SK-N-SH (cell line): Measurements from ENCODE around the gene LUC7L2. TPM values are rescaled to one million over a fixed set of nuclear protein-coding genes. Genes with fewer than 3 reads are reported as not detected.

ENCODE experiments used
- CTCF ChIA-PET: fragments of 300-600, 350-600 bp; formaldehyde crosslinking; extraction: SDS; loops from one replicate; lab custom pipeline; 2021; lab: Yijun Ruan, JAX
- POLR2A ChIA-PET: fragments of 350-600 bp; sonication (Branson Sonifier 250); formaldehyde crosslinking; extraction: SDS; loops from one replicate; lab custom pipeline; 2020; ENCODE audit warnings: antibody characterized with exemption, inconsistent platforms; lab: Yijun Ruan, JAX
- DNase-seq: peaks from one replicate; pipeline ENCODE4 v3.0.0; 2012
- H2AFZ ChIP-seq: fragments of 200-600 bp; sonication (generic); 2 replicates; pipeline ENCODE4 v1.8.1; 2016; ENCODE audit warnings: antibody characterized with exemption, mild to moderate bottlenecking, low read depth
- H3F3A ChIP-seq: fragments of 200-600 bp; sonication (generic); replicated peaks from 2 replicates; pipeline ENCODE3; 2016; ENCODE audit warnings: antibody characterized with exemption, mild to moderate bottlenecking; ENCODE audit not compliant: insufficient read depth
- H3K27ac ChIP-seq, 2 experiments: fragments of 200-500 bp in 1 of 2; fragments of 200-600 bp in 1 of 2; sonication (Bioruptor generic) in 1 of 2; sonication (generic), shearing (Covaris generic) in 1 of 2; 2 replicates each; pipeline versions ENCODE4 v1.5.1 to v1.6.1; 2014 to 2016; ENCODE audit warnings: low read depth in 2 of 2, inconsistent platforms in 1 of 2, low read length in 1 of 2, mild to moderate bottlenecking in 1 of 2, mixed read lengths in 1 of 2
- H3K27me3 ChIP-seq: fragments of 200-600 bp; sonication (generic), shearing (Covaris generic); 2 replicates; pipeline ENCODE4 v1.6.1; 2016; ENCODE audit warnings: mixed run types; ENCODE audit not compliant: insufficient read depth
- H3K36me3 ChIP-seq, 2 experiments: fragments of 200-500 bp in 1 of 2; fragments of 200-600 bp in 1 of 2; sonication (Bioruptor generic) in 1 of 2; sonication (generic) in 1 of 2; replicated peaks in 1 of 2; 2 replicates each; pipeline versions ENCODE3 to v1.5.1; 2014 to 2016; ENCODE audit warnings: low read length in 1 of 2, mild to moderate bottlenecking in 1 of 2; ENCODE audit not compliant: insufficient read depth in 2 of 2, control insufficient read depth in 1 of 2
- H3K4me1 ChIP-seq, 2 experiments: fragments of 200-500 bp in 1 of 2; fragments of 200-600 bp in 1 of 2; sonication (Bioruptor generic) in 1 of 2; sonication (generic), shearing (Covaris generic) in 1 of 2; 2 replicates each; pipeline versions ENCODE4 v1.5.1 to v1.6.1; 2014 to 2016; ENCODE audit warnings: low read depth in 1 of 2, low read length in 1 of 2, mixed run types in 1 of 2; ENCODE audit not compliant: insufficient read depth in 2 of 2, control insufficient read depth in 1 of 2
- H3K4me2 ChIP-seq: fragments of 200-600 bp; sonication (generic), shearing (Covaris generic); 2 replicates; pipeline ENCODE4 v1.6.1; 2017; ENCODE audit warnings: mixed run types
- H3K4me3 ChIP-seq, 2 experiments: fragments of 200-500 bp in 1 of 2; fragments of 200-600 bp in 1 of 2; sonication (Bioruptor generic) in 1 of 2; sonication (generic), shearing (Covaris generic) in 1 of 2; 2 replicates each; pipeline versions ENCODE4 v1.5.1 to v1.8.1; 2014 to 2016; ENCODE audit warnings: low read depth in 2 of 2, inconsistent platforms in 1 of 2, low read length in 1 of 2, mild to moderate bottlenecking in 1 of 2, mixed read lengths in 1 of 2, moderate library complexity in 1 of 2
- H3K79me2 ChIP-seq: fragments of 200-600 bp; sonication (generic); 2 replicates; pipeline ENCODE4 v1.8.1; 2017; ENCODE audit warnings: mild to moderate bottlenecking; ENCODE audit not compliant: insufficient read depth
- H3K9ac ChIP-seq: fragments of 200-600 bp; sonication (generic); 2 replicates; pipeline ENCODE4 v1.6.1; 2017; ENCODE audit warnings: mixed run types
- H3K9me2 ChIP-seq: fragments of 200-600 bp; sonication (generic); 2 replicates; pipeline ENCODE4 v1.6.1; 2017; ENCODE audit warnings: mixed run types
- H3K9me3 ChIP-seq: fragments of 200-600 bp; sonication (generic); 2 replicates; pipeline ENCODE4 v1.6.1; 2017; ENCODE audit warnings: mixed run types, mild to moderate bottlenecking, moderate library complexity
- H4K20me1 ChIP-seq: fragments of 200-600 bp; sonication (generic); 2 replicates; pipeline ENCODE4 v1.6.1; 2017; ENCODE audit warnings: mild to moderate bottlenecking, mixed run types; ENCODE audit not compliant: insufficient read depth
- CHD2 ChIP-seq: fragments of 150-350 bp; IDR thresholded peaks from 2 replicates; pipeline ENCODE4 v1.6.1; 2018; ENCODE audit warnings: low read length; ENCODE audit not compliant: partially characterized antibody
- ELF1 ChIP-seq: IDR thresholded peaks from 2 replicates; pipeline ENCODE4 v1.4.0; 2012
- EZH2phosphoT487 ChIP-seq: fragments of 200-600 bp; sonication (generic); IDR thresholded peaks from 2 replicates; pipeline ENCODE4 v1.6.1; 2017; ENCODE audit warnings: low read depth, mixed run types, mild to moderate bottlenecking, antibody characterized with exemption, moderate library complexity, borderline replicate concordance
- FOSL2 ChIP-seq: IDR thresholded peaks from 2 replicates; pipeline ENCODE4 v1.4.0; 2012; ENCODE audit warnings: low read depth, mild to moderate bottlenecking, moderate library complexity, borderline replicate concordance
- FOXJ3 ChIP-seq: sonication (generic); formaldehyde crosslinking; IDR thresholded peaks from 2 replicates; pipeline ENCODE4 v1.5.1; 2020; ENCODE audit warnings: mild to moderate bottlenecking, missing genetic modification reagents
- GATA2 ChIP-seq: sonication (generic); formaldehyde crosslinking; IDR thresholded peaks from 2 replicates; pipeline ENCODE4 v1.5.0; 2020; ENCODE audit warnings: mild to moderate bottlenecking, missing genetic modification reagents
- MXI1 ChIP-seq: IDR thresholded peaks from 2 replicates; pipeline ENCODE4 v1.6.1; 2012; ENCODE audit warnings: mild to moderate bottlenecking, low read depth, low read length, improper control_type of control experiment
- NFIC ChIP-seq: IDR thresholded peaks from 2 replicates; pipeline ENCODE4 v1.4.0; 2012; ENCODE audit warnings: borderline replicate concordance
- RAD21 ChIP-seq: IDR thresholded peaks from 2 replicates; pipeline ENCODE4 v1.6.1; 2012; ENCODE audit warnings: mild to moderate bottlenecking, low read length
- RCOR1 ChIP-seq: fragments of 150-350 bp; IDR thresholded peaks from 2 replicates; pipeline ENCODE4 v1.6.1; 2017; ENCODE audit warnings: antibody characterized with exemption, low read length
- RFX5 ChIP-seq: IDR thresholded peaks from 2 replicates; pipeline ENCODE4 v1.6.1; 2012; ENCODE audit warnings: mild to moderate bottlenecking, improper control_type of control experiment, low read length
- TCF12 ChIP-seq: IDR thresholded peaks from 2 replicates; pipeline ENCODE4 v1.4.0; 2012
- USF1 ChIP-seq: IDR thresholded peaks from 2 replicates; pipeline ENCODE4 v1.4.0; 2012; ENCODE audit warnings: low read depth, borderline replicate concordance
- WGBS: methylation state at CpG from one replicate; pipeline ENCODE4 v1.1.6; 2017; ENCODE audit warnings: low lambda C conversion rate; 5-methylcytosine and 5-hydroxymethylcytosine counted together
- polyA plus RNA-seq, 3 experiments: library from polyadenylated mRNA; depleted of rRNA; stranded (reverse); fragments of >200 nt; gene quantifications; 2 replicates each; pipeline ENCODE4 v1.2.3, GENCODE V29; 2012
- TF ChIP-seq, protein P1 (sequence below): IDR thresholded peaks from 2 replicates; pipeline ENCODE4; 2012

LUC7L2 gene
- polyA plus RNA-seq, 1 of the 3 experiments (the other 2 are of a cell fraction) = 45.7 TPM

DNA sequence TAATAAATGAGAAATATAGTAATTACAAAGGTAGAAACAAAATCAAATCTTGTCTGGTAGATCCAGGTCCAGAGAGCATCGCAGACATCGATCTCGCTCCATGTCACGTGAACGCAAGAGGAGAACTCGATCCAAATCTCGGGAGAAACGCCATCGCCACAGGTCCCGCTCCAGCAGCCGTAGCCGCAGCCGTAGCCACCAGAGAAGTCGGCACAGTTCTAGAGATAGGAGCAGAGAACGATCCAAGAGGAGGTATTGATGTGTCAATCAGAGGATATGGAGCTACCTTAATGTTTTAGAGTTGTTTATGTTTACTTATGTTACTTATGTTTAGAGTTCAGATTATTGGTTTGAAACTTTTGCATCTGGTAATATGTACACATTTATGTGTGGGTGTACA lies 57.8 kb downstream of the LUC7L2 start:
- CTCF ChIA-PET = interaction anchor here (1.9 kb wide), 1 partner anchor 9 kb away, joined by 4 read pairs; no protein-coding TSS in a partner anchor
- no peak for TF ChIP-seq RAD21
- TF ChIP-seq ELF1 = no peak
- no peak for TF ChIP-seq CHD2
- no peak for TF ChIP-seq EZH2phosphoT487
- no peak for TF ChIP-seq RFX5
- no peak for TF ChIP-seq NFIC
- no peak overlapping the region for H3K27ac ChIP-seq
- no peak overlapping the region for H3K4me2 ChIP-seq
- WGBS = 99% methylated on average over 15 of the region's 15 CpGs
- H3K9ac ChIP-seq = no peak overlapping the region
- DNase-seq = no peak
- H2AFZ ChIP-seq = no peak overlapping the region
- H4K20me1 ChIP-seq = peaks cover 14% of the 10 kb centered on the region
- peaks cover 38% of the 10 kb centered on the region for H3F3A ChIP-seq
- H3K4me3 ChIP-seq = no peak overlapping the region
- no peaks in the 10 kb centered on the region for H3K27me3 ChIP-seq
- H3K9me3 ChIP-seq = no peaks in the 10 kb centered on the region
- peaks cover 0 to 12% of the 10 kb centered on the region in 2 experiments; a peak in 2 of 4 replicates for H3K4me1 ChIP-seq
- H3K79me2 ChIP-seq = peaks cover 61% of the 10 kb centered on the region
- POLR2A ChIA-PET = no interaction called here
- peaks cover 71 to 95% of the 10 kb centered on the region in 2 experiments for H3K36me3 ChIP-seq
- H3K9me2 ChIP-seq = no peaks in the 10 kb centered on the region

- no peaks in the 10 kb centered on the region for H3K9me3 ChIP-seq
- CTCF ChIA-PET = interaction anchor here (1.2 to 2.0 kb wide), 4 partner anchors 13 to 81 kb away, joined by 4 to 7 read pairs (median 4); no protein-coding TSS in a partner anchor
- peaks cover 0 to 14% of the 10 kb centered on the region in 2 experiments; a peak in 2 of 4 replicates for H3K4me1 ChIP-seq
- WGBS = 94% methylated on average over 1 of the region's 1 CpG
- H3K9ac ChIP-seq = no peak overlapping the region
- H3K36me3 ChIP-seq = peaks cover 62 to 84% of the 10 kb centered on the region in 2 experiments
- DNase-seq = no peak
- no peak overlapping the region for H3K4me3 ChIP-seq
- peaks cover 37% of the 10 kb centered on the region for H3F3A ChIP-seq
- no peaks in the 10 kb centered on the region for H3K27me3 ChIP-seq
- POLR2A ChIA-PET = interaction anchor here (1.2 to 1.8 kb wide), 2 partner anchors 61 to 62 kb away, joined by 3 to 8 read pairs; partner anchors contain the start of genes KLRG2 and LUC7L2
- TF ChIP-seq FOSL2 (no peak), FOXJ3 (CRISPR knock-in tag) (no peak)
- TF ChIP-seq, protein P1, sequence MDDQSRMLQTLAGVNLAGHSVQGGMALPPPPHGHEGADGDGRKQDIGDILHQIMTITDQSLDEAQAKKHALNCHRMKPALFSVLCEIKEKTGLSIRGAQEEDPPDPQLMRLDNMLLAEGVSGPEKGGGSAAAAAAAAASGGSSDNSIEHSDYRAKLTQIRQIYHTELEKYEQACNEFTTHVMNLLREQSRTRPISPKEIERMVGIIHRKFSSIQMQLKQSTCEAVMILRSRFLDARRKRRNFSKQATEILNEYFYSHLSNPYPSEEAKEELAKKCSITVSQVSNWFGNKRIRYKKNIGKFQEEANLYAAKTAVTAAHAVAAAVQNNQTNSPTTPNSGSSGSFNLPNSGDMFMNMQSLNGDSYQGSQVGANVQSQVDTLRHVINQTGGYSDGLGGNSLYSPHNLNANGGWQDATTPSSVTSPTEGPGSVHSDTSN = no peak
- H4K20me1 ChIP-seq = peaks cover 18% of the 10 kb centered on the region
- no peaks in the 10 kb centered on the region for H3K9me2 ChIP-seq
- peaks cover 49% of the 10 kb centered on the region; the same call in 1 of the 2 replicates for H3K79me2 ChIP-seq
- no peak overlapping the region for H3K4me2 ChIP-seq
- peak overlapping the region in 1 of 2 experiments; percentile 66; a peak in 2 of 4 replicates for H3K27ac ChIP-seq
- H2AFZ ChIP-seq = no peak overlapping the region
Measured at GRCh38 chr7:139421123-139421522, 61.4 kb downstream of the LUC7L2 start.

- H4K20me1 ChIP-seq = peaks cover 18% of the 10 kb centered on the region
- 76% methylated on average over 7 of the region's 7 CpGs for WGBS
Measured at GRCh38 chr7:139422126-139422525, 62.4 kb downstream of the LUC7L2 start.

More at GRCh38 chr7:139422126-139422525, 62.4 kb downstream of the LUC7L2 start:
- TF ChIP-seq CHD2 = peak; percentile 27
- peak; percentile 37; the same call in 1 of the 2 replicates for TF ChIP-seq USF1
- peak; percentile 40; the same call in 1 of the 2 replicates for TF ChIP-seq RCOR1
- TF ChIP-seq TCF12 = peak; percentile 22; the same call in 1 of the 2 replicates
- TF ChIP-seq RFX5 = no peak
- peak; percentile 23; the same call in 1 of the 2 replicates for TF ChIP-seq MXI1
- TF ChIP-seq FOXJ3 (CRISPR knock-in tag) = 0 out of 2 replicates have a peak, but pooled peaks have one; percentile 38
- no peak for TF ChIP-seq FOSL2
- TF ChIP-seq EZH2phosphoT487 = no peak
- peak; percentile 87 for TF ChIP-seq GATA2 (CRISPR knock-in tag)
- H3K4me3 ChIP-seq = no peak overlapping the region
- H3K9ac ChIP-seq = no peak overlapping the region
- ChIA-PET POLR2A (interaction anchor here (1.0 to 1.8 kb wide), 3 partner anchors 9 to 62 kb away, joined by 3 to 8 read pairs (median 3); partner anchors contain the start of genes KLRG2 and LUC7L2), CTCF (interaction anchor here (0.7 to 2.0 kb wide), 9 partner anchors 10 to 581 kb away, joined by 3 to 8 read pairs (median 4); no protein-coding TSS in a partner anchor)
- H3K27me3 ChIP-seq = no peaks in the 10 kb centered on the region
- peak overlapping the region; percentile 7 to 66 for H3K27ac ChIP-seq
- H2AFZ ChIP-seq = no peak overlapping the region
- H3K4me1 ChIP-seq = peaks cover 0 to 14% of the 10 kb centered on the region in 2 experiments; a peak in 2 of 4 replicates
- peaks cover 33% of the 10 kb centered on the region for H3F3A ChIP-seq
- H3K36me3 ChIP-seq = peaks cover 53 to 82% of the 10 kb centered on the region in 2 experiments
- no peaks in the 10 kb centered on the region for H3K9me2 ChIP-seq
- peak; percentile 77 for DNase-seq
- H3K9me3 ChIP-seq = no peaks in the 10 kb centered on the region
- no peak overlapping the region for H3K4me2 ChIP-seq
- peaks cover 48% of the 10 kb centered on the region; the same call in 1 of the 2 replicates for H3K79me2 ChIP-seq
